HG03097 (cell line): Measurements from ENCODE around the gene TEX22.

Experiments
- ATAC-seq: cut with Tn5 transposase; IDR thresholded peaks from one replicate; pipeline ENCODE4 v1.9.1; 2021; ENCODE audit not compliant: unreplicated experiment, low FRiP score

Gene TEX22

GRCh38 chr14:105419195-105420091 is 21.1 kb downstream of the TEX22 start, which contains the start of gene MTA1:
Gene MTA1, plus strand, starts transcription at chr14:105419827. Its CDS starts 209 bp downstream, at chr14:105420036.
- no peak for ATAC-seq

- ATAC-seq = no peak
Measured at GRCh38 chr14:105420101-105420973, 22.0 kb downstream of the TEX22 start.

DNA sequence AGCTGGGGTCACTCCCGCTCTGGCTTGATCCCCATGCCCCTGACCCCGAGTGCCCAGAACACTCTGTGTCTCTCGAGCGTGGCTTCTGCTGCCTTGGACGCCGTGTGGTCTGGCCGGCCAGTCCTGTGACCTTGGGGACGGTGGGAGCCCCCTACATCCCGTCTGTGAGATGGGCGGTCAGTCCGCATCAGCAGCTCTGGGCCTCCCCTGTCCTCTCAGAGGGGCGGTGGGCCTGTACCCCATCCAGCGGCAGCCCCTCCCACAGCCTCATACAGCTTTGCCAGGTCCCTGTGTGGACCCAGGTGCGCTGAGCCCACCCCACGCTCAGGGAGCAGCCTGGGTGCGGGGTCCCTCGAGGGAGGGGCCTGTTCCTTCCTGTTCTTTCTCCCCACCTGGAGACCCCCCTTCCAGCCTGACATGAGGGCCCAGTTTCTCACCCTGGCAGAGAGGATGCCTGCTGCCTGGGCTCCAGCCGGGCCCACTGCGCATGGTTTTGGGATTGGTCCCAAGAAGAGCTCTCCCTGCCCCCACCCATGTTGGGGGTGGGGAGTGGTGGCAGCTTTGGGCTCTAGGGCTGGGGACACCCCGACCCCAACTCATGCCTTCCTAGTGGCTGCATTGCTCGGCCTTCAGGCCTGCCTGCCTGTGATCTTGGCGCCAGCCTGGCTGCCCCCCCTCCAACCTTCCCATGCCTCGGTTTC is 22.8 kb downstream of the TEX22 start:
- ATAC-seq = no peak

DNA sequence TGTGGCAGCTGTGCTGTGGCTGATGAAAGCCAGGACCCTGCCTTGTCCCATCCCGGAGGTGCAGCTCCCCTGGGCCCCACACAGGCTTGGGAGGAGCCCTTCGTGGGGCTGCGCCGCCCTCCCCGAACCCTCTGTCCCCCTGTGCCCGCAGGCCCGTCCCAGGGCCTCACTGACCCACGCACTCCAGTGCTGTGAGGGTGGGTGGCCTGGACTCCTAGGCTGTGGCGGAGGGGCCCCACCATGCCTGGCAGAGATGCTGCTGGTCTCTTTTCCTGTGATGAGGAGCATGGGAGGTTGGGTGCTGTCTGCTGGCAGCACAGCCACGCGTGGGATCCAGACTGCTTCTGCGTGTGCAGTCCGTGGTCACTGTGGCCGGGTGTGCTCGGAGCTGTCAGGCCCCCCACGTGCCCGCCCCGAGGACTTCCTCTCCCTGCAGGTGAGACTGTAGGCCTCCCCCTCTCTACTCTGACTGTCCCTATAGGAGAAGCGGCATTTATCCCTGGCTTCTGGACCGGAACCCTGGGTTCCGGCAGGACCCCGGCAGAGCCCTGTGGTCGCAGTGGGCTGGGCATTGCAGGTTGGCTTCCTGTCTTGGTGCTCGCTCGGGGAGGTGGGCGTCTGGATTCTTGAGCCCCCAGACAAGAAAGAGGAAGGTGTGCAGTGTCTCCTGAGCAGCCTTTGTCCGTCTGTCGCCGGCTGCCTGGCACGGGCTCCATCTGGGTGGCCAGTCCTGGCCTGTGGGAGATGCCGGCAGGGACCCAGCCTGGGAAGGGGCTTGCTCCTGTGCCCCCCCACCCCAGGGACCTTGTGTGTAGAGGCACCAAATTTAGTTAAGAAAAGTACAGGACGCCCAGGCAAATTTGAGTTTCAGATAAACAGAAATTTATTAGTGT is 23.6 kb downstream of the TEX22 start:
- no peak for ATAC-seq

DNA sequence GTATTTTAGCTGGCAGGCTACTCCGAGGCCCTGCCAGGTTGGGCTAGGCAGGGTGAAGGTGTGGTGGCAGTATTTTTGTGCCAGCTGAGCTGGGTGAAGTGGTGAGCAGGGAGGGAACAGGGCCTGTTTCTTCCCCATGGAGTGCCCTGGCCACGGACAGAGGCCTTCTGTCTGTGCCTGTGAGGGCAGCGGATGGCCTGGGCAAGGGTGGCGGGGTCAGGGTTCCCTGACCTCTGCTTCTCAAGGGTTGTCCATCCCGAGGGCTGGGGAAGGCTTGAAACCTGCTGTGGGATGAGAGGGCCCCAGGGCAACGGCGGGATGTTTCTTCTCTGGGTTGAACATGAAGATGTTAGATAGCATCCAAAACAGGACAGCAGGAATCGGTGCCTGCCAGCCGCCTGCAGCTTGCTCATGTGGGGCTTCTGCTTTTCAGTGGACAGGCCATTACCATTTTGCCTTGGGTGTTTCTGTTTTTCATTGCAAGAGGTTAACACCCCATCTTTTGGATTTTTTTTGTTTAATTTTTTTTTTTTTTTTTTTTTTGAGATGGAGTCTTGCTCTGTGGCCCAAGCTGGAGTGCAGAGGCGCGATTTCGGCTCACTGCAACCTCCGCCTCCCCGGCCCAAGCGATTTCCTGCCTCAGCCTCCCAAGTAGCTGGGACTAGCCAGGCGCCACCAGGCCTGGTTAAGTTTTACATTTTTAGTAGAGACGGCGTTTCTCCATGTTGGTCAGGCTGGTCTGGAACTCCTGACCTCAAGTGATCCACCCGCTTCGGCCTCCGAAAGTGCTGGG is 24.6 kb downstream of the TEX22 start:
- ATAC-seq = no peak

GRCh38 chr14:105423488-105424195 is 25.3 kb downstream of the TEX22 start:
- no peak for ATAC-seq

- ATAC-seq = no peak
Measured at GRCh38 chr14:105424861-105425260, 26.5 kb downstream of the TEX22 start.

DNA sequence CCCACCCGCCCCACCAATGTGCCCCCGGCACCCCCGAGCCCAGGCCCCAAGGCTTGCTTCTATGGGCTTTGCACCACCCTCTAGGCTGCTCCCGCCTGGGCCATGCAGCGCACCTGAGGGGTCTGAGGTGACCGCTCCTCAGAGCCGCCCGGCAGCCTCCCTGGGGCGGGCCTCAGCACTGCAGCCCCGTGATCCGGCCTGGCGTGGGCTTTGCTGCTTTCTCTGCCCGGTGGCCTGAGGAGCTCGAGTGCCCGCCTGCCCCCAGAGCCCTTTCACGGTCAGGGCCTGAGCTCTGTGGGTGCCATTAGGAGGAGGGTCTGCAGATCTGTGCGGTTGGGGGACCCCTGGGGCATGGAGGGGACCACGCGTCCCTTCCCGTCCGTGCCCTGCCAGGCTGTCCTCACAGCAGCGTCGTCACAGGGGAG is 27.5 kb downstream of the TEX22 start:
- no peak for ATAC-seq

DNA sequence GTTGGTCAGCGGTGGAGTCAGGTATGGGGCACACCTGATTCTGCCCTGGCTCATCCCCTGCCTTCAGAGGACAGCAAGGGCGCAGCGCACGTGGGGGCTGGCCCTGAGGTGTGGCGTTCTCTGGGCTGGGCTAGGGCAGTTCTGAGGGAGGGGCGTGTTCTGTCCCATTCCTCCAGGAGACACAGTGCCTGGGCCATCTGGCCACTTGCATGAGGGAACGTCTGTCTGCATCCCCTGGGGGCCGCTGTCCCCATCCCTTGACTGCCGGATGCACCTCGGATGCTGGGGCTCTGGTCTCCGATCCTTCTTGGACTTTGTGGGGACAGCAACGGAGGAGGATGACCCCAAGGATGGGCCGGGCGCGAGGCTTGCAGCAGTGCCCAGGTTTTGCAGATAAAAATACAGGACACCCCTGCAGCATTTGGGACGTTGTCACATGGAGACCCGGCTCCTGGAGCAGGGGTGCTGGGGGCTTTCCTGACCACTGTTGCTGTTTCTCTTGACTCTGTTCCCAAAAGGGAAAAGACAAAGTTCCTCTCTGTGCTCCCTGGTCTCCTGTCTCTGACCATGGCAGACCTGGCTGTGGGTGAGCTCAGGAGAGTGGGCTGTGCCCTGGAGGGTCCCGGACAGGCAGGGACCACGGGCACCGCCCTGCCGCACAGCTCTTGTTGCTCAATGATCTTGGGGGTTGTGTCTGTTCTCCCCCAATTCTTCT is 28.2 kb downstream of the TEX22 start:
- ATAC-seq = no peak

DNA sequence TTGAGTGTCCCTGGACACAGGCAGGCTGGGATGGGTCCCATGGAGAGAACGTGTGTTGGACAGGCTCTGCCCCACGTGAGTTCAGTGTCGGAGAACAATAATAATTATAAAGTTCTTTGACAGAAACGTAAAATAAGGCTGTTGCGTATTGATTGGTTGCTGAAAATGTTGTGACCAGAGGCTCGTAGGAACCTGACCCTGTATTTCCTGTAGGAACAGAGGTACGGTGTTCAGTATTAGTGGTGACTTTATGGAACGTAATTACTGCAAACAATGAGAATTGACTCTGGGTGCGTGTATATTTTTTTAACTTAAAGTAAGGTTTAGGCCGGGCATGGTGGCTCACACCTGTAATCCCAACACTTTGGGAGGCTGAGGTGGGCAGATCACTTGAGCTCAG is 29.1 kb downstream of the TEX22 start:
- ATAC-seq = no peak

- no peak for ATAC-seq
Measured at GRCh38 chr14:105427936-105428485, 29.7 kb downstream of the TEX22 start.

- ATAC-seq = no peak
Measured at GRCh38 chr14:105430042-105430441, 31.7 kb downstream of the TEX22 start.

DNA sequence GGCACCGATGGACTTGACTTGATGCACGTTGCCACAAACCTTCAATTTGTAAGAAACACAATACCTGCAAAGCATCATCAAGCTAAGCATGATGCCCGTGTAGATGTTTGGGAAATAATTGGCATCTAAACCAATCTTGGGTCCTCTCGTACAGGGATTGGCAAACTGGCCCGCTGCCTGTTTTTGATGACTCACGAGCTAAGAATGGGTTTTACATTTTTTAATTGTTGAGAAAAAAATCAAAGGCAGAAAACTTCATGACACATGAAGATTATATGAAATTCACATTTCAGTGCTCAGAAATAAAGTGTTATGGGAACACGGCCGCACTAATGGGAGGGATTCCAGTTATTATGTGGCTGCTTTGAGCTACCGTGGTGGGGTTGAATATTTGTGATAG is 32.2 kb downstream of the TEX22 start:
- ATAC-seq = no peak

- no peak for ATAC-seq
Measured at GRCh38 chr14:105431256-105431655, 32.9 kb downstream of the TEX22 start.

DNA sequence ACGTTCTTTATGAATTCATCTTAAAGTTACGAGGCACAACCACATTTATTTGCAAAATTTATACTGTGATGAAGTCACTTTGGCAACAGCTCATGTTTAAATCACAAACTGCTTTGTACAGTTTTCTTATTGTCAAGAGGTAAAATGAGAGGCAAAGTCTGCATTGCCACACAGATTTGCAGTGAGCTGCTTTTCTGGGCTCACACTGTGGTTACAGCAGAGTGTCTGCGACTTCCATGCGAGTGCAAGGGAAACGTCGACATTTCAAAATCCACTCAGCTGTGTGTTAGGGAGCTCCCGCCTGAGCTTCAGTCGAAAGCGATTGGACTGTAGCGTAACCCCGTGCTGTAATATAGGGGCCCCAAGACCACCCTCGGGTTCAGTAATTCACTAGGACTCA is 34.3 kb downstream of the TEX22 start:
- ATAC-seq = no peak

DNA sequence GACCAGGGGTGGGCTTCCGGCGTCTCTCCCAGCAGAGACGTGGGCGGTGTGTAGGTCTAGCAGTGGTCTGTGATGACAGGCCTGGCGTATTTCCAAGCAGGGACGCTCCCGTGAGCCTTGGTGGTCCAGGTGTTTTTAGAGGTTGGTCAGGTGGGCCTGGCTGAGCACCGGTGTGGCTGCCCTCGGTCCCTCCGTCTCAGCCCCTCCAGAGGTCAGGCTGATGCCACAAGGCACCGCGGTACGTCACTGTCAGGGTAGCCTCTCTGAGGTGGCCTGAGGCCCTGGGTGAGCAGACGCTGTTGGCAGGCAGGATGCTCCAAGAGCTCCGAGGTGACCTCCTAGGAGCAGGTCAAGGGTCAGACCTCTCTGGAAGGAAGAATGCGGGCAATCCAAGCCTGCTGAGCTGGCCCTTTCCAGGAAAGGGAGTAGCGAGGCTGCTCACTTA is 34.8 kb downstream of the TEX22 start:
- ATAC-seq = no peak

- ATAC-seq = no peak
Measured at GRCh38 chr14:105436402-105436801, 38.1 kb downstream of the TEX22 start.
